Hippocampal formation (tissue), 2 donors: Measurements from ENCODE around the gene SLC7A4.
"Not testable (repeated sequence)": the region's sequence is repeated elsewhere in the genome, so short reads cannot be mapped to it uniquely, and the experiment has no call there.

ENCODE experiments used
- DNase-seq, 2 donors: peaks; one replicate each; lab custom pipeline; 2025; lab: John Stamatoyannopoulos, UW

SLC7A4 gene

DNA sequence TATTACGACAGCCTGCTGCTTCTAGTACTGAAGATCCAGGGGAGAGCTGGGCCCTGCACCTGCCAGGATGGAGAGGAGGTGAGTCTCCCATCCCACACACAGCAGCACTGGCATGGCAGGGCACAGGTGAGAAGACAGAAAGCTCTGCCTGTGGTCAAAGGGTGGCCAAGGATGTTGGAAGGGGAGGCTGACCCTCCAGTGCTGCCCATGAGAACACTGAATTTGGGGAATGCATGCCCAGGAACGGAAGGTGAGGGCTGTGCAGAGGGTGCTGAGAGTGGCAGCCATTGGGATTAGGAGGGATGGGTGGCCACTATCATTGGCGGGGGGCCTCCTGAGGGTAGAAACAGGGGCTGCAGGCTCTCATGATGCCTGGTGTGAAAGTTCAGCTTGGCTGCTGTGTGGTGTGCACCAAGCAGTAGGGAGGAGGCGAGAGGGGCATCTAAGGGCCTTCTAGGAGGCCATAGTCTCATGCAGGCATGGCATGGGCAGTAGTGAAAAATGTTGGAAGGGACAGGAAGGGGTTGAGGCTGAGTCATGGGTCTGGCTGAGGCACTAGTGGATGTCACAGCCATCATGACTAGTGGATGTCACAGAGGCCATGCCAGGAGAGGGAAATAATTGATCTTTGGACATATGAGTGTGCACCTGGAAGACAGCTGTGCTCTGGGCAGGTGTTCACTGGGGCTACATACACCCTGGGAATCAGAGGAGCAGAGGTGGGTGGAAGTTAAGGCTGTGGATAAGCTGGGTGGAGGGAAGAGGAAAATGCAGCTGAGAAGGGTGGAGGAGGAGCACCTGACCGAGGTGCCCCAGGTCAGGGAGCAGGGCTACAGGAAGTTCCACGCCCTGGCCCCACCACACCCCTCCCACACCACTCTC, 10.9 kb upstream of the SLC7A4 start:
- DNase-seq = no peak

- DNase-seq = no peak
Observed at GRCh38 chr22:21041937-21042336, 9.6 kb upstream of the SLC7A4 start.

- DNase-seq = not testable (repeated sequence)
Observed at GRCh38 chr22:21039158-21039557, 6.8 kb upstream of the SLC7A4 start.

- DNase-seq = no peak
Observed at GRCh38 chr22:21038405-21038804, 6.0 kb upstream of the SLC7A4 start.

DNA sequence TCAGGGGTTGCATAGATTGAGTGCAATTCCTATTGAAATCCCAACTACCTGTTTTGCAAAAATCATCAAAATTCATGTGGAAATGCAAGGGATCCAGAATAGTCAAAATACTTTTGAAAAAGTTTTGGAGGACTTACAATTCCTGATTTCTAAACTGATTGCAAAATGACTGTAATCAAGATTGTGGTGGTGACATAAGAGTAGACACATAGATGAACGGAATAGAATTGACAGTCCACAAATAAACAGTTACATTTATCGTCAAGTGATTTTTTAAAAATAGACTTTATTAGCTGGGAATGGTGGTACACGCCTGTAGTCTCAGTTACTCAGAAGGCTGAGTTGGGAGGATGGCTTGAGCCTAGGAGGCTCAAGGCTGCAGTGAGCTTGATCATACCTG, 2.6 kb upstream of the SLC7A4 start:
- DNase-seq = no peak

GRCh38 chr22:21033895-21034294, 1.5 kb upstream of the SLC7A4 start:
- DNase-seq = no peak

- no peak for DNase-seq
Observed at GRCh38 chr22:21032868-21033688, 717 bp upstream of the SLC7A4 start.

GRCh38 chr22:21031545-21032036, 770 bp downstream of the SLC7A4 start:
- no peak for DNase-seq

- DNase-seq = no peak
Observed at GRCh38 chr22:21030621-21031544, 1.5 kb downstream of the SLC7A4 start.

DNA sequence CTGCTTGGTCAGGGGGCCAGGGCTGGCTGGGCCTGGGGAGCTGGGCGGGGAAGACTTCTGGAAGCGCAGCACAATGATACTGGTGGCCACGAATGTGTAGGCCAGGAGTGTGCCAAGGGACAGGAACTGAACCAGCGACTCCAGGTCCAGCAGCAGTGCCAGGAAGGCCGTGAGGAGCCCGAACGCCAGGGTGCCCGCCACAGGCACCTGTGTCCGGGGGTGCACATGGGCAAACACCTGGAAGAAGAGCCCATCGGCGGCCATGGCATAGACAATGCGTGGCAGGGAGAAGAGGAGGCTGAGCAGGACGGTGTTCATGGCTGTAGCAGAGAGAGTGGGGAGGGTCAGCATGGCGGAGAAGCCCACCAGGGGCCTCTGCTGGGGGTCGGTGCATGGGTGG, 2.3 kb downstream of the SLC7A4 start:
- no peak for DNase-seq

- DNase-seq = no peak
Observed at GRCh38 chr22:21029486-21030025, 2.8 kb downstream of the SLC7A4 start.

- DNase-seq = no peak
Observed at GRCh38 chr22:21028277-21029251, 3.8 kb downstream of the SLC7A4 start.

- no peak for DNase-seq
Observed at GRCh38 chr22:21026783-21027692, 5.3 kb downstream of the SLC7A4 start.

DNA sequence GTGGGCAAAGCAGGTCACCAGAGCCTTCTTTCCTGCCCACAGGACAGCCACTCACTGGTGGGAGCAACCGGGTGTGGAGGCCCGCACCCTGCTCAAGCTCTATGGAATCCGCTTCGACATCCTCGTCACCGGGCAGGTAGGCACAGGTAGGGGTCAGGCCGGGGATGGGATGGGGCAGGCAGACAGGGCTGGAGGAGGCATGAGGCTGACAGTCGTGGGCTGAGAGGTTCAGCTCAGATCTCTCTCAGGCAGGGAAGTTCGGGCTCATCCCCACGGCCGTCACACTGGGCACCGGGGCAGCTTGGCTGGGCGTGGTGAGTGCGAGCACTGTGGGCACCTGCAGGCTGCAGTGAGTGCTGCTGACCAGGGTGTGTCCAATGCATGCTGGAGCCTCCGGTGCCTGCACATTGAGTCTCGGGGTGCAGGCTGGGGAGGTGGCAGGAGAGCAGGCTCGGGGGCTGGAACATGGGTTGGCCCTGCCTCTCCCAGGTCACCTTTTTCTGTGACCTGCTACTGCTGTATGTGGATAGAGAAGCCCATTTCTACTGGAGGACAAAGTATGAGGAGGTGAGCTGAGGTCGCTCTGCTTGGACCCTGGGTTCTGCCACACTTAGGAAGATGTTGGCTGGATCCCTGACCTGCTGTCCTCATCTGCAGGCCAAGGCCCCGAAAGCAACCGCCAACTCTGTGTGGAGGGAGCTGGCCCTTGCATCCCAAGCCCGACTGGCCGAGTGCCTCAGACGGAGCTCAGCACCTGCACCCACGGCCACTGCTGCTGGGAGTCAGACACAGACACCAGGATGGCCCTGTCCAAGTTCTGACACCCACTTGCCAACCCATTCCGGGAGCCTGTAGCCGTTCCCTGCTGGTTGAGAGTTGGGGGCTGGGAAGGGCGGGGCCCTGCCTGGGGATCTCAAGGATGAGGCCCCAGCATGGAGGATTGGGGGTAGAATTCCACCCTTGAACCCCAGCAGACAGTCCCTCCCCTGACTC, 6.3 kb downstream of the SLC7A4 start:
- DNase-seq = no peak

DNA sequence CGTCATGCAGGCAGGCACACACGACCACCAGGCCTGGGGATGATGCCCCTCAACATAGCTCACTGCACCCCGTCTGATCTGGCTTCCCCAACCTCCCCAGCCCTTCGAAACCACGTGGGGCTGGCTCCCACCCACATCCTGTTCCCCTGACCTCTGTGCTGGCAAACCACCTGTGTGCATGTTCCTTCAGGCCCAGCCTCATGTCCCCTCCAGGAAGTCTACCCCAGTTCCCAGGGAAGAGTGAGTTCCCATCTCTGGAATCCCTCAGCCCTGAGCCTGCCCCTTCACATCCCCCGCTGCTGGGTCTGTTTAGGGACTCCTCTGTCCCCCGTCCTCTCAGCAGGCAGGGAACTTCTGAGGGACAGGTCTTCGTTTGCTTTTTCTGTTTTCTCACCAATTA, 7.1 kb downstream of the SLC7A4 start:
- DNase-seq = no peak

GRCh38 chr22:21022955-21023614, 9.3 kb downstream of the SLC7A4 start:
- no peak for DNase-seq

DNA sequence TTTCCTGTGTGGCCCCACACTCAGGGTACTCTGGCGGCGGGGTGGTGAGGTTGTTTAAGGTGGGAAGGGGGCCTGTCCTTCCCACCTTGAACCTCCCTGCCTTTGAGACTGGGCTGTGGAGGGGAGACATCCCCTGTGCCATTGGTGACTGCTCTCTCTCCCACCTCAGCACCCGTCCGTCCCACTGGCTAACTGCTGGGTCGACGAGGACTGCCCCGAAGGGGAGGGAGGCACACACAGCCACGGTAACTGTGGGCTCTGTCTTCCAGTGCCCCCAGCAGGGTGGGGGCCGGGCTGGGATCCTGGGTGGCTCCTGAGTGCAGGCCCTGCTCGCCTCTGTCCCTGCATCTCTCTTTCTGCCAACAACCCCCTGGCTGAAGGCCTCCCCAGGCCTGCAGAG, 9.9 kb downstream of the SLC7A4 start:
- no peak for DNase-seq
